ENCODE measurements around the gene MCM3.
A peak's percentile ranks its signal among the peaks of the same experiment; 100 is the strongest.

DNA sequence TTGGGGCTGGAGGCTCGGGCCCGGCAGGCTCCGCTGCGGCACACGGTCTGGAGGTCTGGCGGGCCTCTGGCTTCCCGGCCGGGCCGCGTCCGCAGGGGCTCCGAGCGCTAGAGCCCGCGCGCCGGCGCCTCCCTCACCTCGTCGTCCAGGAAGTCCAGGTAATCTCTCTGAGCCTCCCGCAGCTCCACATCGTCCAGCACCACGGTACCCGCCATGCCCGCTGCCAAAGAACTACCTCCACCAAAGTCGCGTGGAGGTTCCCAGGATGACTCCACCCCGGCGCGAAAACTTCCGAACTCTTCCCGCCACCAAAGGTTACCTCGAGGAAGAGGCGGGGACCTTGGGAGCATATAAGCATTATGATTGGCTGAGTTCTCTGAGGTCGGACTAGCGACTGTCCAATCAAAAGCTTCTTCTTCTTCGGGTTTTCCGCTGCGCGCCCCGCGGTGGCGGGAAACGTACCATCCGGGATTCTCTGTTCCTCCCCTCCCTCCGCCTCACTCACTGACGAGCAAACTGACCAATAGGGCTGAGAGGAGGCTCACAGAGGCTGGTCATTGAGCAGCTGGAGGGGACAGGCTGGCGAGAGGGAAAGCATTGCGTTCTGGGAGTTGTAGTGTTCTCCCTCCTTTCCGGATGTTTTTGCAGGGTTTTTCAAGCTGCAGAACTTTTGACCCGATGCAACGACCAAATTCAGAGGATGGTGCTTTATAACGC, at the start of gene MCM3:
- TF ChIP-seq, protein P1, sequence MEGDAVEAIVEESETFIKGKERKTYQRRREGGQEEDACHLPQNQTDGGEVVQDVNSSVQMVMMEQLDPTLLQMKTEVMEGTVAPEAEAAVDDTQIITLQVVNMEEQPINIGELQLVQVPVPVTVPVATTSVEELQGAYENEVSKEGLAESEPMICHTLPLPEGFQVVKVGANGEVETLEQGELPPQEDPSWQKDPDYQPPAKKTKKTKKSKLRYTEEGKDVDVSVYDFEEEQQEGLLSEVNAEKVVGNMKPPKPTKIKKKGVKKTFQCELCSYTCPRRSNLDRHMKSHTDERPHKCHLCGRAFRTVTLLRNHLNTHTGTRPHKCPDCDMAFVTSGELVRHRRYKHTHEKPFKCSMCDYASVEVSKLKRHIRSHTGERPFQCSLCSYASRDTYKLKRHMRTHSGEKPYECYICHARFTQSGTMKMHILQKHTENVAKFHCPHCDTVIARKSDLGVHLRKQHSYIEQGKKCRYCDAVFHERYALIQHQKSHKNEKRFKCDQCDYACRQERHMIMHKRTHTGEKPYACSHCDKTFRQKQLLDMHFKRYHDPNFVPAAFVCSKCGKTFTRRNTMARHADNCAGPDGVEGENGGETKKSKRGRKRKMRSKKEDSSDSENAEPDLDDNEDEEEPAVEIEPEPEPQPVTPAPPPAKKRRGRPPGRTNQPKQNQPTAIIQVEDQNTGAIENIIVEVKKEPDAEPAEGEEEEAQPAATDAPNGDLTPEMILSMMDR (IDR thresholded peaks at IDR 0.05) = peak in 2 of 4 experiments; percentile 49 to 62
- TF ChIP-seq POLR2A (IDR thresholded peaks at IDR 0.05) = peak; percentile 17
